ENCODE measurements around the gene RELN. TPM values are rescaled to one million over a fixed set of nuclear protein-coding genes. Genes with fewer than 3 reads are reported as not detected.
A peak's percentile ranks its signal among the peaks of the same experiment; 100 is the strongest.

Gene RELN
- total RNA-seq, 1 donor from 2014 or later, result 7.1 TPM

GRCh38 chr7:103752995-103753394, 236.5 kb downstream of the RELN start:
- TF ChIP-seq CTCF (IDR thresholded peaks at IDR 0.05; ENCODE audit: insufficient read depth, low read length, poor library complexity, severe bottlenecking), result peak; percentile 10
- Histone ChIP-seq H3K4me3 (ENCODE audit: low read depth, low read length) (no peak overlapping the region), H3K36me3 (ENCODE audit: control insufficient read depth, insufficient read depth, low read length) (no peaks in the 10 kb centered on the region), H3K27me3 (ENCODE audit: control insufficient read depth, insufficient read depth, low read length) (no peaks in the 10 kb centered on the region)
- no peak for DNase-seq (ENCODE audit: low read depth)

GRCh38 chr7:103751311-103751880, 238.1 kb downstream of the RELN start:
- no peak for DNase-seq (ENCODE audit: low read depth)
- TF ChIP-seq CTCF (IDR thresholded peaks at IDR 0.05; ENCODE audit: insufficient read depth, low read length, poor library complexity, severe bottlenecking), result no peak
- no peak overlapping the region for H3K4me3 ChIP-seq (ENCODE audit: low read depth, low read length)

GRCh38 chr7:103748680-103749079, 240.8 kb downstream of the RELN start:
- Histone ChIP-seq H3K27me3 (ENCODE audit: control insufficient read depth, insufficient read depth, low read length) (no peaks in the 10 kb centered on the region), H3K36me3 (ENCODE audit: control insufficient read depth, insufficient read depth, low read length) (no peaks in the 10 kb centered on the region), H3K4me3 (ENCODE audit: low read depth, low read length) (no peak overlapping the region)
- no peak for TF ChIP-seq CTCF (IDR thresholded peaks at IDR 0.05; ENCODE audit: insufficient read depth, low read length, poor library complexity, severe bottlenecking)
- DNase-seq (ENCODE audit: low read depth), result no peak

More at GRCh38 chr7:103751311-103751880, 238.1 kb downstream of the RELN start:
- no peaks in the 10 kb centered on the region for H3K36me3 ChIP-seq (ENCODE audit: control insufficient read depth, insufficient read depth, low read length)
- H3K27me3 ChIP-seq (ENCODE audit: control insufficient read depth, insufficient read depth, low read length), result no peaks in the 10 kb centered on the region

- Histone ChIP-seq H3K27me3 (ENCODE audit: control insufficient read depth, insufficient read depth, low read length) (no peaks in the 10 kb centered on the region), H3K36me3 (ENCODE audit: control insufficient read depth, insufficient read depth, low read length) (no peaks in the 10 kb centered on the region), H3K4me3 (ENCODE audit: low read depth, low read length) (no peak overlapping the region)
- peak; percentile 50 for DNase-seq (ENCODE audit: low read depth)
- no peak for TF ChIP-seq CTCF (IDR thresholded peaks at IDR 0.05; ENCODE audit: insufficient read depth, low read length, poor library complexity, severe bottlenecking)
These were observed 254.1 kb downstream of the RELN start for GRCh38 chr7:103735377-103735776.

- no peak for DNase-seq (ENCODE audit: low read depth)
- no peak for TF ChIP-seq CTCF (IDR thresholded peaks at IDR 0.05; ENCODE audit: insufficient read depth, low read length, poor library complexity, severe bottlenecking)
- no peak overlapping the region for H3K4me3 ChIP-seq (ENCODE audit: low read depth, low read length)
- no peaks in the 10 kb centered on the region for H3K36me3 ChIP-seq (ENCODE audit: control insufficient read depth, insufficient read depth, low read length)
- H3K27me3 ChIP-seq (ENCODE audit: control insufficient read depth, insufficient read depth, low read length), result no peaks in the 10 kb centered on the region
These were observed 258.3 kb downstream of the RELN start for GRCh38 chr7:103731169-103731568.

- DNase-seq (ENCODE audit: low read depth), result peak; percentile 19
- no peak for TF ChIP-seq CTCF (IDR thresholded peaks at IDR 0.05; ENCODE audit: insufficient read depth, low read length, poor library complexity, severe bottlenecking)
- H3K4me3 ChIP-seq (ENCODE audit: low read depth, low read length), result no peak overlapping the region
These were observed 260.4 kb downstream of the RELN start for GRCh38 chr7:103729026-103729425.

More at GRCh38 chr7:103729026-103729425, 260.4 kb downstream of the RELN start:
- Histone ChIP-seq H3K27me3 (ENCODE audit: control insufficient read depth, insufficient read depth, low read length) (no peaks in the 10 kb centered on the region), H3K36me3 (ENCODE audit: control insufficient read depth, insufficient read depth, low read length) (no peaks in the 10 kb centered on the region)
